Glomerular visceral epithelial cell (primary cell): ENCODE data around the gene CCDC178.

ENCODE experiments used
- DNase-seq: peaks from one replicate; pipeline ENCODE4 v3.0.0-alpha.2; 2016; ENCODE audit errors: extremely low spot score

CCDC178 gene

DNA sequence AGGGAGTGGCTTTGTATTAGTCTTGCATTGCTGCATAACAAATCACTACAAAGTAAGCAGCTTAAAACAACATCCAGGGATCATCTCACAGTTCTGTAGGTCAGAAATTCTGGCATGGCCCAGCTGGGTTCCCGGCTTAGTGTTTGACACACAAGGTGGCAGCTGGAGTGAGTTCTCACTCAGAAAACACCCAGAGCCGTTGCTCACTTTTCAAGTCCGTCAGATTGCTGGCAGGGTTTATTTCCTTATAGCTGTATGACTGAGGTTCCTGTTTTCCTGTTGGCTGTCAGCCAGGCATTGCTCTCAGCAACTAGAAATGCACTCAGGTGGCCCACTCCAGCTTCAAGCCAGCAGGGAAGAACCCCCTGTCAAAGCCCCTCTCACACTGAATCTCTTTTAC is 324.1 kb downstream of the CCDC178 start:
- peak; percentile 17 for DNase-seq

DNA sequence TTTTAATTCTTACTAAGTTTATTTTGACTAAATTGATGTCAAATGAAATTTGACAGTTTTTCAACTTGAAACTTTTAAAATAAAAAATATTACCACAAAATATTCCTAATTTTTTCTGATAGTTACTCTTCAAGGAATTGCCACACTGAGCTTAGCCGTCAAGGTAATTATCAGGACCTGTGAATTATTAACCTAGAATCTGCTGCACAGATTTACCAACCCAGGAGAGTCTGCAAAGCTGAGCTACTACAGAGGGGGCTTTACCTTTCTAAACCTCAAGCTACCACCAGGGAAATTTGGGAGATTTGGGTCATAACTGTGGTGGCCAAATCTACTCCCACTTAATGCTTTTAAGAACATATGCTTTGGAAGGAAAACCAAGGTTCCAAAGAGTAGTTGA is 324.6 kb downstream of the CCDC178 start:
- no peak for DNase-seq

DNA sequence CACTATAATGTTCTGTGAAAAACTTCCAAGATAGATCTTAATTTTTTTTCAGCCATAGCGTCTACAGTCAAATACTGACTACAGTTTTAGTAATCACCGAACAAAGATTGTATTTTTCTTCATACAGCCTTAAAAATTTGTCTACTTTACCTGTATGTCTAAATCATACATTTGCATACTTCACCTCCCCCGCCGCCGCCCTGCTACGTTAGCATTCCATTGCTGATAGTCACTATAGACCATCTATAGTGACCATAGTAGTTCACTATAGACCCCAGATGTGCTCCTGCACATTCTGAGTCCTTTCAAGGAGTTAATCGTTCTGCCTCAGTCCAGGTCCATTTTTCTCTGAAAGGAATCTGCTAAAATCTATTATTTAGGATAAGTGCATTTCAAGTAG is 325.0 kb downstream of the CCDC178 start:
- DNase-seq = no peak

DNA sequence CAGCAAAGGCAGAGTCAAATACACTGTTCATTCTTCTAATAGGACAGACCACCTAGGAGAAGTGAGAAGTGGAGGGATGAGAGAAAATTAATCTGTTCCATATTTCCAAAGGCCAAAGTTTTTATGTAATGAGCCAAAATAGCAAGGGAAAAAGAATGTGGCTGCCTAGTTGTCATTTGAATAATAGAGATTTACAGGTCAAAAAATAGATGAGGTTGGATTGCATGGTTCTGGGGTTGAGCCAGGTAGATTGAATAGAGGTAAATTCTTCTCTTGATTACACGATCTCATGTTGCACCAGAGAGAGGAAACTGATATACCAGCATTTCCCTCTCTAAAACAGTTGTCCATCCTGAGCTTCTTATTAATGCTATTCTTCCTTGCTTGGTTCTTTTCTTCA is 325.8 kb downstream of the CCDC178 start:
- DNase-seq = no peak

DNA sequence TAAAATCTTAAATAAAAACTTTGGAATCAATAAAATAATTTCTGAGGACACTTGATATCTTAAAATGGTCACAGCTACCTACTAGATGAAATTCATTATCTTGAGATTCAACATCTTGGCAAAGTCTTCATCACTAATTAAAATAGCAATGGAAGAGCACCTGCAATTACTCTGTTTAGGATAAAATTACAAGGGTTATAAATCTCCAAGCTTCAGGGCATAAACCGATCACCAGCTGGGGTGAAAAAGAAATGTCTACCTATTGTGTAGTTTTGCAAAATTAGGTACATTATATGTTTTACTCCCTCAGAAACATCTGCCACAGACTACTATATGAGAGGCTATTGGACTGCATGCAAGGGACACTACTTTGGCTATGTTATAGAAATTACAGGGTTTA is 327.1 kb downstream of the CCDC178 start:
- DNase-seq = no peak

DNA sequence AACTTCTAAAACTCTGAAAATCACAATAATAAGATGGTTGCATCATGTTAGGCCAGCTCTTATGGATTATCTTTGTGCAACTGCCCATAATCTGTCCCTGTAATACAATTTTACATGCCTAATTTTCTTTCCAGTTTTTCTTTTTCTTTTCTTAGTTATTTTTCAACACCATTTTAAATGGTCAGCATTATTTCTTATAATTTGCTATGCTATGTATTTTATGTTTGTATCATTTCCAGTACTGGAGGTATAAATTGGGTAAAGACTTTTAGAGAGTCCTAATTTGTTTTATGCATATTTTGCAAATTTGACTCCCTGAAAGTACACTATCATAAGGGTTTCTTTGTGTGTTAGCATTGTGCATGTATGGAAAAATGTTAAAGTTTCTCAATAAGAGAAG is 333.0 kb downstream of the CCDC178 start:
- DNase-seq = no peak

DNA sequence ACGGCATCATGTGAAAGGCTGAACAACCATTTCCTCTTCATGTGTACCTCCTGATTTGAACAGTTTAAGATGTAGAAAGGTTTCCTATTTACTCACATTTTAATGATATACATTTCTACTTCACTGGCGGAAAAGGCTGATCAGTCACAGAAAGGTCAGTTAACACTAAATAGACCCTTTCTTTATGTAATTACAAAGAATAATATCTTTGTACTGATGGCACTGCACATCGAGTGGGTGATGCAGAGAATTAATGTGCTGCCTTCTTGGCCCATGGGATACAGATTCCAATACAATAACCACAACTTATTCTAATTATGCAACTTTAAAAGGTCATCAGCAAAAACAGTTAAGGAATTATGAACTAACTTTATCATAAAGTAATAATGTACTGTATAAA is 339.2 kb downstream of the CCDC178 start:
- DNase-seq = no peak

DNA sequence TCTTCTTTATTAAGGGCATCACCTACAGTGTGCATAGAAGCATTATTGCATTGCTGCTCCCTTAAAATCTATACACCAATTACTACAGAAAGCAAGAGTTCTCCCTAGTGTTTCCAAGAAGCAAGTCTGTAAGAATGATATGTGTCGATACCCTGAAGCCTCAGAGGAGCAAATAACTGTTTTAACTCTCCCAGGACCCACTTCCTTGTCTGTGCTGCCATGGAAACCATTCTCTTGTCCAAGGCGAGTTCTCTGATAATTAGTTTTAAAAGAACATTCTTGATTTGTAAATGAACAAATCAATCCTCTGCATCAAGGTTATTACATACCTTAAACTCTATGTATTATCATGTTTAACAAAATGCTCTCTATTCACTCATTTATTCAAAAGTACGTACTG is 340.9 kb downstream of the CCDC178 start:
- no peak for DNase-seq

DNA sequence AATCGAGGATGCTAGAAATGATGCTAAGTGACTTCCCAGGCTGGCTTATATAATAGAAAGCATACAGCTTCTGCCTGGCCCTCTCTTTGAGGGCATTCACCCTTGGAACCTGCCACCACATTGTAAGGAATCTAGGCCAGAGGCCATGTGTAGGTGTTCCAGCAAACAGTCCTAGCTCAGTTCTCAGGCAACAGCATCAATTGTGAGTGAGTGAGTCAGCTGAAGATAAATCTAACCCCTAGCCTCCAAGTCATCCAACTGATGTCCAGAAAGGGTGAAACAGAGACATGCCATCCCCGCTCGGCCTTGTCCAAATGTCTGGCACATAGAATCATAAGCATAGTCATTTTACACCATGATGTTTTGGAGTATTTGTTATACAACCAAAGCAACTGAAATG is 343.4 kb downstream of the CCDC178 start:
- DNase-seq = no peak

DNA sequence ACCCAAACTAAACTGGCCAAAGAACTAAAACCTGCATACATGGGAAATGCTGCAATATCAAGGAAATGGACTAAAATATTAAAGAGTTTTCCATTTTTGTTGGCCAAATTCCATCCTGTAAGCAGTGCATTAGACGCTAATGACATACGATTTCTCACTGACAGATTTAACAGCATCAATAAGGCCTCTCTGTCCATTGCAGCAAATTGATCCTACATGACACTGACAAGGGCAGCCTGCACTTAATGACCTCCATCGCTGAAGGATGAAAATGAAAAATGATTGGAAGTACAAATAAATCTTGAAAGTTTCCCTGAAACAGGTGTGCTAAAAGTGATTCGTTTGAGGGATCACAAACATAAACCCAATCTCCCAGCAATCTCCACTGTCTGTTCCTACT is 350.1 kb downstream of the CCDC178 start:
- no peak for DNase-seq

DNA sequence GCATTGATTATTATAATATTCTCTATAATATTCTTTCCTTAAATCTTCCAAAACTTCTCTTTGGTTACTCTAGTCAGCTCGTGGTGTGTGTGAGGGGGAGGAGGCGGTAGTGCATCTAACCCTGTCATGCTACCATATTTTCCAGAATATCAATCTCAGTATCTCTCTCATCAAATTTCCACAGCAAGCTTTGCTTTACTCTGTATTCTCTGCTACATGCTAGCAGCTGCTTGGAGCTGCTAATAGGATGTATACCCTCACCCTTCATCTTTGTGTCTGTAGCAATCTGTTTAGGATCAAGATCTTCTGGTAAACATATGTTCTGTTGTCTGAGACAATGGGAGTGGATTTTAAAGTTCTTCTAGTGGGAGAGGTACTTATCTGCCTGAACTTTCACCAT is 363.9 kb downstream of the CCDC178 start:
- no peak for DNase-seq

DNA sequence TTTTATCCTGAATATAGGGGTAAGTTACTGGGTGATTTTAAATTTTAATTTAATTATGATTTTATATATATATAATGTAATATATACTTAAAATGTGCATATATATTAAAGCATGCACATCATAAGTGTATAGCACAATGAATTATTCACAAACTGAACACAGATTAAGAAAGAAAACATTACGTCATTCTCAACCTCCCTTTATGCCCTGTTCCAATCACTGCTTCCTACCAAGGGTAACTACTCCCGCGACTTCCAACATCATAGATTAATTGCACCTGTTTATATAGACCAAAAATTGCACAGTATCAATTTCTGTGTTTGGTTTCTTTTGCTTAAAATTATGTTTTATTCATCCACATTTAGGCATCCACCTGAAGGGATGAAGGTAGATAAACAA is 366.4 kb downstream of the CCDC178 start:
- no peak for DNase-seq

DNA sequence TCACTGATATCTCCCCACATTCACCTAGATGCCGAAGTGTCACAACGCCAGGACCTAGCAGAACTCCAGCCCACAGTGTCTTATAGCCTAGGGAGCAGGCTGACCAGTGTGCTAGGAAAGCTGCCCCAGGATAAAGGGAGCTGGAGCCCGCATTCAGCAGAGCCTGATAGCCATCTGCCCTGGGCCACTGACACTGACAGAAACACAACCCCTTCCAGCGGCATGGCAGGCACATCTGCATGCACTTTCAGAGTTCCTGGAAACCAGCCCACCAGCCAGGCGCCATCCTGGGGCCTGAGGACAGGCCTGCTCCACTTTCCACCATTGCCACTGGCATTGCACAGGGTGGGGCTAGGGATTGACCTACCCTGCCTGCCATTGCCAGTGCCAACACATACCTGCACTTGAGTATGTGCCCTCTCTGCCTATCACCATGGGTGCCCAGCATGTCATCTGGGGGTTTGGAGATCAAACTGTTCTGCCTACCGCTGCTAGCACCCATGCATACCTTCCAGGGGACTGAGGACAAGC is 377.6 kb downstream of the CCDC178 start:
- no peak for DNase-seq

DNA sequence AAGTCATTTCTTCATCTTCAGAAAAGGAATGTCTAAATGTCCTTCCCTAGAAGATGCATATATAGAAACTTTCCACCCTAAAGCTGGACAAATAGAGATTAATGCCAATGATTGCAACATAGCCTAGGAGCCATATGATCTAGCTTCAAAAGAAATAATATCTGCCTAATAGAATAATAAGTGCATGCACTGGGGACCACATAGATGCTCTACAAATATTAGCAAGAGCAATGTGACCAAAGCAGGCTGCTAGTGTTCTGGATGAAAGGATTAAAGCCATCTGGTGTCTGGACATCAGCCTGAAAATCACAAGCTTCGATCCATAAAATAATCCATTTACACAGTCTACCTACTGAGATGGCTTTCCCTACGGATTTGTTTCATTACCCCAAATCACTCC is 387.6 kb downstream of the CCDC178 start:
- no peak for DNase-seq

DNA sequence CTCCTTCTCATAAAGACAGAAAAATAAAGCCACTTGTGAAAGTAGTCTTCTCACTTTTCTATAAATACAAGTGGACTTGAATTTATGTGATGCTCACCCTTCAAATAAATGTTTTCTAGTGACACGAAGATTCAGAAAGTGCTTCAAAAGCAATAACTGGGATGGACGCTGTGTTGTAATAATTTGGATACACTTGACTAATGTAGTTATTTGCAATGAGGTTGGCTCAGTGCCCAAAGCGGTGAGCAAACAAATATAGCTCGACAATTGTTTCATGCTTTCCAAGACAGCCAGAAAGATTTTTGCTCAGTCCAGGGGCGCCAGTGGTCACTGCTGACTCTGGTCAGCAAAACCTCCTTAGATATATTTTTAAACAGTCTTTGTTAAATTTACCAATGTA is 389.1 kb downstream of the CCDC178 start:
- DNase-seq = peak; percentile 1

DNA sequence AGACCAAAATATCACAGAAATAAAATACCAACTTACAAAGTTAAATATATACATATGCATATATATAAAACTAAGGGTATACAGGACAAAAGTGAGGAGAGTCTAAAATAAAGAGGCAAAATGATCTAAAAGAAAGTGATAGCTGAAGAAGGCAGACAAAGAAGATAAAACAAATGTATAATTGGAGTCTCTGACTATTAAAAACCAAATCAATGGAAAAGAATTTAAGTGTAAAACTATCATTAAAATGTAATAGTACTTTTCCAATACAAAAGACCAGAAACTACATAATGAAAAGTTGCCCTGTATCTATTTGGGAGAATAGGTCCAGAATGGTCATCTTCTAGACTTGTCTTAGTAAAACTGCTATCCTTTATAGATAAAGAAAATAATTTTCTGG is 400.3 kb downstream of the CCDC178 start:
- DNase-seq = no peak

DNA sequence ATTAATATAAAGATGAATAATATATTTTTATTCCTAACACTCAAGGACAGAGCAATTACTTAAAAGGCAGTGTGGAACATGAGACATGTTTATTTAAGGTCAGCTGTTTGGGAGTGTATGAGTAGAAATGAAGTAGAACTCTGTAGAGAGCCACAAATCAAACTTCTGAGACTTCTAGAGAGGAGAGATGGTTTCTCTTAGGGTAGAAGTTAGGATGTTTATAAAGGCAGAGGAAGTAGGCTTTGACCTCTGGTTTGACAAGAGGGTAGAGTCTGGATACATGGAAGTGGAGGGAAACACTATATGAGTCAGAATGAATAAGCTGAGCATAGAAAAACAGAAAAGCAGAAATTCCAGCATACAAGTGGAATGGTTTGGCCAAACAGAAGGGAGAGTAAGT is 405.6 kb downstream of the CCDC178 start:
- DNase-seq = no peak

DNA sequence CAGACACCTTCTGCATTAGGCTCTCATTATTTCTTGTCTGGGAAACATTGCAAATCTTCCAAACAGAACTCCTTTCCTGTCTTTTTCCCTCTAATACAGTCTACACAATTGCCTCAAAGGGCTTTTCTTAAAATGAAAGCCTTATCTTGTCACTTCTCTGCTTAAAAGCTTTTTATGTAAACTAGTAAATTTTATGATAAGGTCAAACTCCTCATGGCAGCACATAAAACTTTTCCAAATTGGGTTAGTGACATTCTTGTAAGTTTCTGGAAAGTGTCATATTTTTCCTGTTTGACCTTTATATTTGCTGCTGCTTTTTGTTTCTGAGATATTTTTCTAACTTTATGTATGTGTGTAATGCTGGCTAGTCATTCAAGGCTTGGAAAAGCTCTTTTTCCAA is 406.3 kb downstream of the CCDC178 start:
- DNase-seq = no peak

DNA sequence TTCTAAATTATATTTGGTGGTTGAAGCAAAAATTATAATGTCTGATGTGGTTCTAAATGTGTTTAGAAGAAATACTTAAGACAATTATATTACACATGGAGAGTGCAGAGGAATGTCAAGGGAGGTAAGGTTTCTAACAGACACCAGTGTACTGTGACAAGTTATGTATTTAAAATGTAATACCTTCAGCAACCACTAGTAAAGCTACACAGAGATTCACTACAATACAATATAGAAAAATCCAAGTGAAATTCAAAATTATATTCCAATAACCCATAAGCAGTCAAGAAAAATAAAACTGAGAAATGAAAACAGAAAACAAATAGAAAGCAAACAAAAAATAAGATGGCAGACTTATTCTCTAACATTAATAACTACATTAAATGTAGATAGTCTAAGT is 418.2 kb downstream of the CCDC178 start:
- no peak for DNase-seq

DNA sequence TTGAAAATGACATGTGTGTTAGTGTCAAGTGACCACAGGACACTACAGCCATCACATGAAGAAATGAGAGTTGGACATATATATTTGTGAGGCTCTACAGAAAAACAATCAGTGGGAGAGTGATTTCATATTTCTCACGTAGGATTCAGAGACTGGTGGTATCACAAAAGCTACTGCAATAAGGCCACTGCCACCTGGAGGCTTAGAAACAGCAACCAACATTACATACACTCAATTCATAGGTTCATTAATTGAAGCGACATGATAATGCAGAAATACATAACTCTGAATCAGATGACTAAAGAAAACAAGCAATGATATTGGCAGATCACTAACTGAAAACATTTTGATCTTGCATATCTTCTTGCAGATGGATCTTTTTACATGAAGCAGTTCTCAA is 419.6 kb downstream of the CCDC178 start:
- DNase-seq = no peak

DNA sequence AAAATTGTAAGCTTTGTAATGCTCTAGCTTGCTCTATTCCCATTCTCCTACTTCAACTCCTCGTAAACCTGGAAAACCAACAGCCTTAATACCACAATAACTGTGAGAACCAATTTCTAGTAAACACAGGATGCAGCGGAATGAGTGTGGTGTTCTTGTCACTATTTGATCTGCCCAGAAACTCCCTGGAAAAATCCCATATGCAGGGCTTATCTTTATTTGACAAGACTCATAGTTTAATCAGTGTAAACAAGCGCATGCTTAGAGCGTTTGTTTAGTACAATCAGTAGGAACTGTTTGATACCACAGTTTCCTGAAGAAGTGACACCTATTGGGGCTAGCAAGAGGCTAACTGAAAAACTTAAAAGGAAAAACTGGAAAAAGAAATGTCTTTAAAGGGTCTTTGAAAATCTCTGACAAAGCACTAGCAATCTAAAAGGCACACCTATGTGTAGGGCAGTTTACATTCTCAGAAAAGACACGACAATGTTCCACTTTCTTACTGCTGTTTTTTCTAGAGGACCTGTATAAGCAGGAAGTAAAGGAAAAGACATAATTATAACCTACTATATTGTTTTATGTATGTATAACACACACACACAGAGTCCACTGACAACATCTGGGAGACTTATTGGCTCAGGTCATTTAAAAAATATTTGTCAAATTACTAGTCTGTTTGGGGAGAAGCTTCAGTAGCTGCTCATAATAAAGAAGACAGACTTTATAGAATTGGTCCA is 426.3 kb downstream of the CCDC178 start:
- no peak for DNase-seq

DNA sequence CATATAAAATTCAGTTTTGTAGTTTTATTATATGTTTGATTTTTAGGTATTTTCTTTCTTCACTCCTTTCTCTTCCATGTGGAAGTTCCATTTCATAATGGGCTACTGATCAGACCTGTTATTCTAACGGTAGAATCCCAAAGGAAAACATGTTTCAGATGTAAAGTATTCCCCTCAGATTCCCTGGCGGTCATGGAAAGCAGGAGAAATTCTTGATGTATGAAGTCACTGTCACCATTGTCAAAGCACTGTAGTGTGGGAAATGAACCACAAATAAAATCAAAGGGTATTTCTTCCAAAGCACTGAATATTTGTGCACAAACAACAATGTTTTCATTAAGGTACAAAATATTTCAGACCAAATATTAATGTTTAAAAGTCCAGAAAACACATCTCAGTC is 430.4 kb downstream of the CCDC178 start:
- peak; percentile 63 for DNase-seq

DNA sequence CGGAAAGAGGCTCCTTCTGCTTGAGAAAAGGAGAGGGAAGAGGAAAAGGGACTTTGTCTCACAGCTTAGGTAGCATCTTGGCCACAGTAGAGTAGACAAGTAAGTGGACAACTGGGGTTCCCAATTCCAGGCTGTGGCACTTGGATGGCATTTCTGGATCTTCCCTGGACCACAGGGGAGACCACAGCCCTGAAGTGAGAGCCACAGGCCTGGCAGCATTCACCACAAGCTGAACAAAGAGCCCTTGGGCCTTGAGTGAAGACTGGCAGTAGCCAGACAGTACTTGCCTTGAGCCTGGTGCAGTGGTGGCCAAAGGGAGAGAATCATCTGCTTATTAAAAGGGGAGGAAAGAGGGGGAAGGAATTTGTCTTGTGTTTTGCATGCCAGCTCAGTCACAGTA is 441.6 kb downstream of the CCDC178 start:
- DNase-seq = no peak

DNA sequence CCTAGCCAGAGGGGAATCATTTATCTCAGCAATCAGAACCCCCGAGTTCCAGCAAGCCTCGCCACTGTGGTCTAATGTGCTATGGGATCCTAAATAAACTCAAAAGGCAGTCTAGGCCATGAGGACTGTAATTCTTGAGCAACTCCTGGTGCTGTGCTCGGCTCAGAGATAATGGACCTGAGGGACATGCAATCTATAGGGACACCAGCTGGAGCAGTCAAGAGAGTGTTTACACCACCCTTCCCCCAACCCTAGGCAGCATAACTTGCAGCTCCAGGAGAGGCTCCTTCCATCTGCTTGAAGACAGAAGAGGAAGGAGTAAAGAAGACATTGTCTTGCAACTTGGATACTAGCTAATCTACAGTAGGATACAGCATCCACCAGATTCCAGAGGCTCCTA is 442.2 kb downstream of the CCDC178 start:
- DNase-seq = no peak
